GM06990 (cell line): Measurements from ENCODE around the gene B9D1.

Experiments
- DNase-seq: peaks from one replicate; pipeline ENCODE4 v3.0.0-alpha.2; 2011; ENCODE audit not compliant: insufficient read length; ENCODE audit errors: extremely low read depth
- H3K27me3 ChIP-seq: replicated peaks from 2 replicates; pipeline ENCODE4 v1.6.0; 2011; ENCODE audit warnings: low read length; ENCODE audit not compliant: control insufficient read depth, insufficient read depth
- H3K36me3 ChIP-seq: 2 replicates; pipeline ENCODE4 v1.5.1; 2011; ENCODE audit warnings: low read length; ENCODE audit not compliant: control insufficient read depth, insufficient read depth
- H3K4me3 ChIP-seq: replicated peaks from 2 replicates; pipeline ENCODE4 v1.5.1; 2011; ENCODE audit warnings: low read depth, mild to moderate bottlenecking, control low read depth, low read length
- CTCF ChIP-seq: IDR thresholded peaks from 2 replicates; pipeline ENCODE4 v1.5.1; 2011; ENCODE audit warnings: low read length, control low read depth, mild to moderate bottlenecking, inconsistent platforms; ENCODE audit not compliant: insufficient read depth, poor library complexity, severe bottlenecking

The B9D1 gene

GRCh38 chr17:19346351-19347255, 15.9 kb downstream of the B9D1 start:
- TF ChIP-seq CTCF, result no peak
- Histone ChIP-seq H3K27me3 (no peaks in the 10 kb centered on the region), H3K4me3 (no peak overlapping the region), H3K36me3 (no peaks in the 10 kb centered on the region)
- no peak for DNase-seq

GRCh38 chr17:19345486-19346350, 16.8 kb downstream of the B9D1 start:
- Histone ChIP-seq H3K27me3 (no peaks in the 10 kb centered on the region), H3K36me3 (no peaks in the 10 kb centered on the region), H3K4me3 (no peak overlapping the region)
- DNase-seq, result no peak
- TF ChIP-seq CTCF, result no peak

GRCh38 chr17:19345067-19345460, 17.5 kb downstream of the B9D1 start:
- Histone ChIP-seq H3K36me3 (no peaks in the 10 kb centered on the region), H3K27me3 (no peaks in the 10 kb centered on the region), H3K4me3 (no peak overlapping the region)
- no peak for TF ChIP-seq CTCF
- no peak for DNase-seq

GRCh38 chr17:19344311-19345066, 18.0 kb downstream of the B9D1 start:
- Histone ChIP-seq H3K27me3 (no peaks in the 10 kb centered on the region), H3K4me3 (no peak overlapping the region), H3K36me3 (no peaks in the 10 kb centered on the region)
- TF ChIP-seq CTCF, result no peak
- no peak for DNase-seq

GRCh38 chr17:19343671-19344151, 18.8 kb downstream of the B9D1 start:
- no peak overlapping the region for H3K4me3 ChIP-seq
- H3K27me3 ChIP-seq, result no peaks in the 10 kb centered on the region
- TF ChIP-seq CTCF, result no peak
- DNase-seq, result no peak
- no peaks in the 10 kb centered on the region for H3K36me3 ChIP-seq
